Loucy (cell line): ENCODE data around the gene TSEN15.

Experiments
- H2AFZ ChIP-seq: fragments of 200-600 bp; sonication (generic); 2 replicates; pipeline ENCODE4 v1.6.0; 2016; ENCODE audit warnings: antibody characterized with exemption, mild to moderate bottlenecking, low read length, moderate library complexity
- H3F3A ChIP-seq: fragments of 200-600 bp; 2 replicates; pipeline ENCODE4 v1.6.0; 2016; ENCODE audit warnings: antibody characterized with exemption, low read depth, mild to moderate bottlenecking
- H3K27me3 ChIP-seq: fragments of 200-600 bp; sonication (generic); 2 replicates; pipeline ENCODE4 v1.6.1; 2014; ENCODE audit warnings: low read length, mild to moderate bottlenecking; ENCODE audit not compliant: insufficient read depth, poor library complexity, severe bottlenecking
- H3K36me3 ChIP-seq: fragments of 200-600 bp; sonication (generic); 2 replicates; pipeline ENCODE4 v1.6.1; 2016; ENCODE audit warnings: low read length; ENCODE audit not compliant: insufficient read depth
- H3K4me1 ChIP-seq: fragments of 200-600 bp; sonication (generic); 2 replicates; pipeline ENCODE4 v1.5.1; 2014; ENCODE audit warnings: low read length, mild to moderate bottlenecking; ENCODE audit not compliant: insufficient read depth, poor library complexity, severe bottlenecking
- H3K4me2 ChIP-seq: fragments of 200-600 bp; sonication (generic); 2 replicates; pipeline ENCODE4 v1.6.0; 2014; ENCODE audit warnings: antibody characterized with exemption, low read length, low read depth, mild to moderate bottlenecking; ENCODE audit not compliant: poor library complexity, severe bottlenecking
- H3K4me3 ChIP-seq: fragments of 200-600 bp; sonication (generic); 2 replicates; pipeline ENCODE4 v1.5.1; 2014; ENCODE audit warnings: low read length, mild to moderate bottlenecking, mixed read lengths; ENCODE audit not compliant: poor library complexity, severe bottlenecking
- H3K79me2 ChIP-seq: fragments of 200-600 bp; sonication (generic); 2 replicates; pipeline ENCODE4 v1.6.1; 2014; ENCODE audit warnings: low read length; ENCODE audit not compliant: insufficient read depth
- H3K9ac ChIP-seq: fragments of 200-600 bp; sonication (generic); 2 replicates; pipeline ENCODE4 v1.6.0; 2014; ENCODE audit warnings: mild to moderate bottlenecking, low read depth, low read length, moderate library complexity; ENCODE audit not compliant: poor library complexity, severe bottlenecking
- H3K9me2 ChIP-seq: fragments of 200-600 bp; sonication (generic); replicated peaks from 2 replicates; pipeline ENCODE4 v1.6.1; 2016; ENCODE audit warnings: low read depth, low read length, mixed read lengths
- H3K9me3 ChIP-seq: fragments of 200-600 bp; sonication (generic); 2 replicates; pipeline ENCODE4 v1.6.1; 2014; ENCODE audit warnings: mild to moderate bottlenecking, antibody characterized with exemption, low read length, low read depth; ENCODE audit not compliant: insufficient read depth
- H4K20me1 ChIP-seq: fragments of 200-600 bp; sonication (generic); 2 replicates; pipeline ENCODE4 v1.6.0; 2014; ENCODE audit warnings: antibody characterized with exemption, low read length, mild to moderate bottlenecking; ENCODE audit not compliant: insufficient read depth, poor library complexity, severe bottlenecking
- EZH2phosphoT487 ChIP-seq: fragments of 200-600 bp; IDR thresholded peaks from 2 replicates; pipeline ENCODE4 v1.6.1; 2018; ENCODE audit warnings: antibody characterized with exemption, mild to moderate bottlenecking, moderate library complexity, borderline replicate concordance
- TF ChIP-seq, protein P1 (sequence below): fragments of 200-600 bp; sonication (generic); conservative IDR thresholded peaks from 2 replicates; pipeline ENCODE4 v1.5.1; 2014; ENCODE audit warnings: mild to moderate bottlenecking, antibody characterized with exemption, low read length

Gene TSEN15

DNA sequence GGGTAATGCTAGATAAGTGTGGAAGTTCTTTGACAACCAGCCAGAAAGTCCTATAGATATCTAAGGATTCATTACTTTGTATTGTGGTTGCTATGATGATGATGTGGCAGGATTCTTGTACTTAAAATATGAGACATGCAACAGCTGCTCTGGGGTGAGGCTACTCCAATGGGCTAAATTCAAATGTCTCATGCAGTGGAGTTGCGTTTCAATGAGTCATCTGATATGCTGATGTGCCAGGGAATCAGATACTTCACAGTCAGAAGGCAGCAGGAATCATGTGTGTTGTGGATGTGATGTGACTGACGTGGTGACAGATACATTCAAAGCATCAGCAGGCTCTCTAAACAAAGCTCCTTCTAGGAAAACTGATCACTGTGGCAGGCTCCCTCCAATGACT, 66.5 kb downstream of the TSEN15 start:
- no peak overlapping the region for H3K9ac ChIP-seq
- no peaks in the 10 kb centered on the region for H3K36me3 ChIP-seq
- H3F3A ChIP-seq: no peaks in the 10 kb centered on the region
- no peak overlapping the region for H3K4me2 ChIP-seq
- H3K9me2 ChIP-seq: 0 out of 2 replicates have a peak, but pooled peaks cover 3% of the 10 kb centered on the region
- TF ChIP-seq EZH2phosphoT487: no peak
- TF ChIP-seq, protein P1, sequence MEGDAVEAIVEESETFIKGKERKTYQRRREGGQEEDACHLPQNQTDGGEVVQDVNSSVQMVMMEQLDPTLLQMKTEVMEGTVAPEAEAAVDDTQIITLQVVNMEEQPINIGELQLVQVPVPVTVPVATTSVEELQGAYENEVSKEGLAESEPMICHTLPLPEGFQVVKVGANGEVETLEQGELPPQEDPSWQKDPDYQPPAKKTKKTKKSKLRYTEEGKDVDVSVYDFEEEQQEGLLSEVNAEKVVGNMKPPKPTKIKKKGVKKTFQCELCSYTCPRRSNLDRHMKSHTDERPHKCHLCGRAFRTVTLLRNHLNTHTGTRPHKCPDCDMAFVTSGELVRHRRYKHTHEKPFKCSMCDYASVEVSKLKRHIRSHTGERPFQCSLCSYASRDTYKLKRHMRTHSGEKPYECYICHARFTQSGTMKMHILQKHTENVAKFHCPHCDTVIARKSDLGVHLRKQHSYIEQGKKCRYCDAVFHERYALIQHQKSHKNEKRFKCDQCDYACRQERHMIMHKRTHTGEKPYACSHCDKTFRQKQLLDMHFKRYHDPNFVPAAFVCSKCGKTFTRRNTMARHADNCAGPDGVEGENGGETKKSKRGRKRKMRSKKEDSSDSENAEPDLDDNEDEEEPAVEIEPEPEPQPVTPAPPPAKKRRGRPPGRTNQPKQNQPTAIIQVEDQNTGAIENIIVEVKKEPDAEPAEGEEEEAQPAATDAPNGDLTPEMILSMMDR: no peak
- H4K20me1 ChIP-seq: no peaks in the 10 kb centered on the region
- H3K4me3 ChIP-seq: no peak overlapping the region
- H3K79me2 ChIP-seq: no peaks in the 10 kb centered on the region
- no peaks in the 10 kb centered on the region for H3K9me3 ChIP-seq
- no peaks in the 10 kb centered on the region for H3K4me1 ChIP-seq
- H2AFZ ChIP-seq: no peak overlapping the region
- H3K27me3 ChIP-seq: no peaks in the 10 kb centered on the region
